SK-MEL-5 (cell line): Measurements from ENCODE around the gene SLC12A5. TPM values are rescaled to one million over a fixed set of nuclear protein-coding genes. Genes with fewer than 3 reads are reported as not detected.

Source experiments
- DNase-seq: peaks from one replicate; pipeline ENCODE4 v3.0.0-alpha.2; 2016; ENCODE audit warnings: low read depth, low spot score
- in situ Hi-C: cut with HindIII; loops from 2 replicates; pipeline ENCODE4 v1.10.0; 2016; ENCODE audit warnings: low sequenced_read_pairs, high pct_unique_total_duplicates, low pct_unique_long_range_greater_than_20kb
- total RNA-seq: library from RNA; depleted of rRNA; stranded (reverse); fragments of >200 nt; shearing (Covaris generic); gene quantifications from 2 replicates; pipeline ENCODE4 v1.2.3, GENCODE V29; 2014

SLC12A5 gene
- total RNA-seq, 1 experiment from 2014 or later: 0.74 TPM

DNA sequence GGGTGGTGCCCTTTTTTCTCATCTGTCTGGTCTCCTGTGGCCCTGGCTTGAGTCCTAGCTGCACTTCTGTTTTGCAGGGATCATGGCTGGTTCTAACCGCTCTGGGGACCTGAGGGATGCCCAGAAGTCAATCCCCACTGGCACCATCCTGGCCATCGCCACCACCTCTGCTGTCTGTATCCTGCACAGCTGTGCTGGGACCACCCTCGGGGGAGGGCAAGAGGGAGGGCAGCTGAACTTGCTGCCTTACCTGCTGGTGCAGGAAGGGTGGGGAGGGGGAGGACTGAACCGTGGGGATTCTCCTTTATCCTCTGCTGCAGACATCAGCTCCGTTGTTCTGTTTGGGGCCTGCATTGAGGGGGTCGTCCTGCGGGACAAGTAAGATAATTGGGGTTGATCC is 14.5 kb downstream of the SLC12A5 start:
- DNase-seq: no peak
- in situ Hi-C loops: no loop called here

DNA sequence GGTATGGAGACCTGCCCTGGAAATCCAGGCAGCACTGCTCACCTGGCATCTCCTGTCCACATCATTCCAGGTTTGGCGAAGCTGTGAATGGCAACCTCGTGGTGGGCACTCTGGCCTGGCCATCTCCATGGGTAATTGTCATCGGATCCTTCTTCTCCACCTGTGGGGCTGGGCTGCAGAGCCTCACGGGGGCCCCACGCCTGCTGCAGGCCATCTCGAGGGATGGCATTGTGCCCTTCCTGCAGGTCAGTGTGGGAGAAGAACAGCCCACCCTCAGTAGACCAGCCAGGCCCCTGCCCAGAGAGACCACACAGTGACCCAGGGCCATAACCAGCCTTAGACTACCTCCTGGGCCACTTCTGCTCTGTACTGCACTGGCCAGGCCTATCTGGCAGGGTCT is 15.9 kb downstream of the SLC12A5 start:
- no peak for DNase-seq
- in situ Hi-C loops: no loop called here

DNA sequence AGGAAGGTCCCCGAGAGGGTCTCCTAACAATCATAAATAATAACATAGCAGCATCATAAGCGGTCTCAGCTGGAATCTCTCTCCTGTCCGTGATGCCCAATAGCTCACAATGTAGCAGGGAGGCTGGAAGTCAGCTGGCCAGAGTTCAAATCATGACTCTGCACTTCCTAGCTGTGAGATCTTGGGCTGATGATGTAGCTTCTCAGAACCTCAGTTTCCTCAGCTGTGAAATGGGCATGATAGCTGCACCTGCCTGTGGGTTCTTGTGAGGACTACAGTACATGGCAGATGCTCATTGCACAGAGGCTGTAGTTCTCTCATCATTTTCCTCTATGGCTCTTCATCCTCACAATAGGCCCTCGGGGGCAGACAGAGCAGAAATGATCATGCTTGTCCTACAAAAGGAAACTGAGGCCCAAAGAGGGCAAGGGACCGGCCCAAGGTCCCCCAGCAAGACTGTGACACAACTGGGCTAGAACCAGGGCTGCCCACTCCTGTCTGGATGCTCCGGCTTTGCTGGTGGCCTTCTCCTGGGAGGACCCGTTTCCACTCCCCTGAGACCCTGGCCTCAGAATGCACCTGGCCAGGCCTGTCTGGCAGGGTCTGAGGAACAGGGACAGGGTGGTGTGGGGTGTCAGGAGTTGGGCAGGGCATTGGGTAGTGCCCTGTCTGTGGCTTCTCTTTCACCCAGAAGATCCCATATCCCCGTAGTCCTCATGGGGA is 17.7 kb downstream of the SLC12A5 start:
- in situ Hi-C loops: no loop called here
- DNase-seq: no peak

DNA sequence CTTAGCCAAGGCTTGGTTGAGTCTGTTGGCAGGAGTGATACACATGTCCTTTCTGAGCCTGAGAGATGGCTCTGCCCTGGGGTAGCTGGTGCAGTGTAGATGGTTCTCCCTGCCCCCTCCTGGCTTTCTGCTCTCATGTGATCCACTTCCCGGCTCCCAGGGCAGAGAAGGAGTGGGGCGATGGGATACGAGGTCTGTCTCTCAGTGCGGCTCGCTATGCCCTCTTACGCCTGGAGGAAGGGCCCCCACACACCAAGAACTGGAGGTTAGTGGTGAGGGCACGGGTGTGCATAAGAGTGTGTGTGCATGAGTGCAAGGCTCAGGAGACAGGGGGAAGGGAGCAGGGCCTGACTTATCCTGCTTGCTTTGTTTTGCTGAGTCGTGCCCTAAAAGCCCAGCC is 18.8 kb downstream of the SLC12A5 start:
- in situ Hi-C loops: no loop called here

DNA sequence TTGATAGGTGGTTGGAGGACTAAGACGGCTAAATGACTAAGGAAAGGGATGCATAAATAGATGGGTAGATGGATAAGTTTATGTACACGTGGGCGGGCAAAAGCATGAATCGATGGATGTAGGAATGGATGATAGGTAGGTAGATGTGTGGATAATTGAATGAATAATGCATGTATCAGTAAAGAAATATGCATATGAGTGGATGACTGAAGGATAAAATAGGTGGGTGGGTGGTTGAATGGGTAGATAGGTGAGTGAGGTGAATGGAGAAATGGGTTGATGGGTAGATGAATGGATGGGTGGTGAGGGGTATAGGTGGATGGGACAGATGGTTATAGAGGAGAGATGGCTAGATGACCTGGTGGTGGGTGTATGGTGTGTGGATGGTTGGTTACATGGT is 20.2 kb downstream of the SLC12A5 start:
- no peak for DNase-seq
- in situ Hi-C loops: no loop called here

More for the DNA sequence above, 18.8 kb downstream of the SLC12A5 start:
- no peak for DNase-seq

DNA sequence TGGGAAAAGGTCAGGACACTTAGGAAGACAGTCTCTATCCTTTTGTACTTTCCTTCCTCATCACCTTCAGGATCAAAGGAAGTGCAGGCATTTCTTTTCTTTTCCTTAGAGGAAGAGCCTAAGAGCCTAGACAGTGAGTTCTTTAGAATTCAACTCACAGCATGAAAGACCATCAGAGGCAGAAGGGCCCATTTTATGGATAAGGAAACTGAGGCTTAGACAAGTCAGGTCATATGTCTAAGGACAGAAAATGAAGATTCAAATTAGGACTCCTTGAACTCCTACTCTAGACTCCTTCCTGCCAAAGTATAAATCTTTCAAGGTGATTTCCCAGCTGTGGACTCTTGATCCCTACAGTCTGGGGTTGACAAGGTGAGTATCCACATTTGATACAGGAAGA is 20.8 kb downstream of the SLC12A5 start:
- in situ Hi-C loops: no loop called here

DNA sequence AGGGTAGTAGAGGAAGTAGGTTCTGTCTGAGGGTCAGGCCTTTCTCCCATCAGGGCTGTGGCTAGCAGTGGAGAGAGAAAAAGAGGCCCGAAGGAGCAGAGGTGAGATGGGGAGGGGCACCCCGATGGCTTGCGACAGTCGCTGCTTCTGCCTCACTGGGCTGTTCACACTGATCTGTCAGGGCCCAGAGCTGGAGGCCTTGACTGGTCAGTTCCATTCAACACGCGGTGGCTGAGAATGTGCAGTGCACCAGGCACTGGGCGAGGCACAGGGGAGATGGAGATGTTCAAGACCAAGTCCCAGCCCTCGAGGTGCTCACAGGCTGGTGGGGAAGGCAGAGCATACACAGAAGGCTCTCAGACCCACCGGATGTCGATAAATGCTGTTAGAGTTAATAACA is 21.4 kb downstream of the SLC12A5 start:
- peak; percentile 24 for DNase-seq
- in situ Hi-C loops: no loop called here

More for the DNA sequence above, 20.8 kb downstream of the SLC12A5 start:
- DNase-seq: no peak

DNA sequence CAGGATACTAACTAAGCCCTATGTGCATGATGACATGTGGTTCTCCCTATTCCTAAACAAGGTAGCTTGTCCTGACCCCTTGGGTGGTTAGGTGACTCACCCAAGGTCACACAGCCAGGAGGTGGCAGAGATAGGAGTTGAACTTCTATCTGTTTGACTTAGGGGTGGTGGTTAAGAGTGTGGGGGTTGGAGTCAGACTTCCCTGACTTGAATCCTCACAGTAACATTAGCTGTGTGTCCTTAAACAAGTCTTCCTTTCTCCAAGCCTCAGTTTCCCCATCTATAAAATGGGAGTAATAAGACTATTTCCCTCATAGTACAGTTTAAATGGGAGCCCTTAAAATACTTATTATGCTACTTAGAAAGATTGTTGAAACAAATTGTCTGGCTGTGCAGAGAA is 21.9 kb downstream of the SLC12A5 start:
- in situ Hi-C loops: no loop called here
- DNase-seq: no peak

DNA sequence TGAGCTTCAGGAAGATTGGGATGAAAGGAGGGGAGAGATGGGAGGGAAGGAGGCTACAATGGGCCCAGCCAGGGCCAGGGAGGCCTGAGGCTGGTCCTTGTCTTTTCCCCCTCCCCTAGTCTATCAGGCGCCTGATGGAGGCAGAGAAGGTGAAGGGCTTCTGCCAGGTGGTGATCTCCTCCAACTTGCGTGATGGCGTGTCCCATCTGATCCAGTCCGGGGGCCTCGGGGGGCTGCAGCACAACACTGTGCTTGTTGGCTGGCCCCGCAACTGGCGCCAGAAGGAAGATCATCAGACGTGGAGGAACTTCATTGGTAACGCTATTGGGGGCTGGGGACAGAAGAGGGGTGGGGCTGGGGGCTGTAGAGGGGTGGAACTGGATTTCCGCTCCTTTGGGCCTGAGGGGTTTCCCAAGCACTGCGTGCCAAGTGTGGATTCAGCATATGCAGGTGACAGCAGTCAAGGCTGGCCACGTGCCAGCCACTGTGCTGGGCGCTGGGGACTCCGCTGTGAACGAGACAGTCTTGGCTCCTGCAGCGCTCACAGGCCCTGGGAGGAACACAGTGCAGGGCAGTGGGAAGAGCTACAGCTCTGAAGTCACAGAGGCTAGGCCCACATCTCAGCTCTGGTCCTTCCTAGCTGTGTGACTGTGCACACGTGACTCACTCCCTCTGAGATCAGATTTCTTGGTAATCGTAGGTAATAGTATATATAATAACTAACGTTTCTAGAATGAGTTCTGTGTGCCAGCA is 22.7 kb downstream of the SLC12A5 start:
- in situ Hi-C loops: no loop called here
- no peak for DNase-seq

DNA sequence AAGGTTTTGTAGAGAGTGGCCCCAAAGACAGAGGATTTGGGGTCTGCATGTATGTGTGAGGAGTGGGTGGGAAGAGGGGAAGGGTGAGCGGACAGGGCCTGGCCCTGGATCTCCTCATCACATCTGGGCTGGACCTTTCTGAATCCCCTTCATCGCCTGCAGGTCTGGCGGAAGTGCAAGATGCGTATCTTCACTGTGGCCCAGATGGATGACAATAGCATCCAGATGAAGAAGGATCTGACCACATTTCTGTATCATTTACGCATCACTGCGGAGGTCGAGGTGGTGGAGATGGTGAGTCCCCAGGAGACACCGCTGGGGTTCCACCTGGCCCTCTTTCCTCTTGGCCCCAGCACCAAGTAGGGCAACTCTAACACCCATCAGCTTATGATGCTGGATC is 24.4 kb downstream of the SLC12A5 start:
- DNase-seq: no peak
- in situ Hi-C loops: no loop called here

DNA sequence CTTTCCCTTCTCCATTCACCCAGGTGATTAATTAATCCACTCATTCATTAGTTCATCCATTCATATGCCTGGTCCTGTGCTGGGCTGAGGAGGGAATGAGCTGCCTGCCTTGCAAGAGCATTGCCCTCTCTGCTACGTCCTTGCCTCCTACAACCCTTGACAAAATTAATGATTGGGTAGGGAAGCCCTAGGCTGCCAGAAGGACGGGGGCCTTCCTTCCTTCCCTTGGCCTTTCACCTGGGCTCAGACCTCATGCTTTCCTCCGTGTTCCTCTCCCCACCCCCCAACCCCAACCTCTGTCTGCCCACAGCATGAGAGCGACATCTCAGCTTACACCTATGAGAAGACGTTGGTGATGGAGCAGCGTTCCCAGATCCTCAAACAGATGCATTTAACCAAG is 25.6 kb downstream of the SLC12A5 start:
- in situ Hi-C loops: no loop called here
- no peak for DNase-seq

DNA sequence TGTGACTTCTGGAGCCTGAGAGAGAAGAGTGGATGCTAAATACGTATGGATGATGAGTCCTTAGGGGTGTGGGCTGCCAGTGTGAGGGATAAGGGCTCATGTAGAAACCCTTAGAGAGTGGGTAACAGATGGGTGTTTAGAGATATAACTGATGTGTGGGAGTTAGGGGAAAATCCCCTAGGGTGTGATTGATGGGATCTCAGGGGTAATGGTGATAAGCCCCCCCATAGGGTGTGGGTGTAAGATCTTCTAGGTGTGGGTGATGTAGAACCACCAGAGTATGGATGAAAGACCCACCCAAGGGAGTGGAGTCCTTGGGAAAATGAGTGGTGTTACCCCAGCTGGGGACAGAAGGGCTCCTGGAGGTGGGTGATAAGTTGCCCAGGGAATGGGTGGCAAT is 26.3 kb downstream of the SLC12A5 start:
- in situ Hi-C loops: no loop called here
- DNase-seq: no peak

DNA sequence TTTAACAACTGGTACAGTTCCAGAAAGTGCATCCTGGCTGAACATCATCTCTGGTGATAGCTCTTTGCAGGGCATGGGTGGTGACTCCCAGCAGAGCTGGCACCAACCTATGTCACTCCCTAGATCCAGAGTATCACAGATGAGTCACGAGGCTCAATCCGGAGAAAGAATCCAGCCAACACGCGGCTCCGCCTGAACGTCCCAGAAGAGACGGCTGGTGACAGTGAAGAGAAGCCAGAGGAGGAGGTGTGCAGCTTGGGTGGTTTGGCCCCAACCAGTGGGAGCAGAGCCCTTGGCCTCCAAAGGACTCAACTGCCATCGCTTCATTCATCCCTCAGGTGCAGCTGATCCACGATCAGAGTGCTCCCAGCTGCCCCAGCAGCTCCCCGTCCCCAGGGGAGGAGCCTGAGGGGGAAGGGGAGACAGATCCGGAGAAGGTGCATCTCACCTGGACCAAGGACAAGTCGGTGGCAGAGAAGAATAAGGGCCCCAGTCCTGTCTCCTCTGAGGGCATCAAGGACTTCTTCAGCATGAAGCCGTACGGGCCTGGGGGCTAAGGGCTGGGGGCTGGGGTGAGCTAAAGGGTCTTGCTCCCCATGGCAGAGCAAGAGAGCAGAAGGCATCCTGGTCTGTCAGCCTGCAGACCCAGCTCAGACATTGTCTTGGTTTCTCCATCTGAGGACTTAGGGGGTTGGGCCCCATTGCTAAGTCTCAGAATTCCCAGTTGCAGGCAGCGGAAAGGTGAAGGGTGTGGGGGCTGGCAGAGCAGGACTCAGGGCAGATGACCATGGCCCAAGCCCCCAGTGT is 27.2 kb downstream of the SLC12A5 start:
- in situ Hi-C loops: no loop called here
- DNase-seq: no peak

DNA sequence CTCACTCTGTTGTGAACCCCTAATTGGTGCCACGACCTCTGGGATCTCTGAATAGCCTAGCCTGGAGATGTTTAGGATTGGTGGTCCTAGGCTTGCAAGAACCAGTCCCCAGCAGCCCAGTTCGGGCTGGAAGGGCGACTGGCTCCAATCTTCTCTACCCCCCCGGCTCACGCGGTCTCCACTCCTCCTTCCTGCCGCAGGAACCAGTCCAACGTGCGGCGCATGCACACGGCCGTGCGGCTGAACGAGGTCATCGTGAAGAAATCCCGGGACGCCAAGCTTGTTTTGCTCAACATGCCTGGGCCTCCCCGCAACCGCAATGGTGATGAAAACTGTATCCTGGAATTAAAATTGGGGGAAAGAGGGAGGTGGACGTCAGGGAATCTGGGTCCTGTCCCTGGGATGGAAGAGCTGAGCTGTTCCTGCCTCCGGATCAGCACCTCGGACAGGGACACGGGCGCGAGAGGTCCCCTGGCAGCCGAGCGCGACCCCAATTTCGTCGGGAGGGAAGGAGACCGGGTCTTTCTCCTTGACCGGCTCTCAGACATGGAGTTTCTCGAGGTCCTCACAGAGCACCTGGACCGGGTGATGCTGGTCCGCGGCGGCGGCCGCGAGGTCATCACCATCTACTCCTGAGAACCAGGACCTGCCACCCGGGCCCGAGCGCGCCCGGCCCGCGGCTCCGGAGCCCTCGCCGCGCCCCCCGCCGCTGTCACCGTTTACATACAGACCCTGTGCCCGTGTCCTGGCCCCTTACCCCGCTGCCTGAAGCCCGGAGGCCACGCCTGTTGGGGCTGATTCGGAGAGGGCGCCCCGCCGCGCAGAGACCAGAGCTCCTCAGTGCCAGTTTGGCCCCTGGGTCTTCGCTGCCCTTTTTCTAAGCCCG is 28.2 kb downstream of the SLC12A5 start:
- no peak for DNase-seq

DNA sequence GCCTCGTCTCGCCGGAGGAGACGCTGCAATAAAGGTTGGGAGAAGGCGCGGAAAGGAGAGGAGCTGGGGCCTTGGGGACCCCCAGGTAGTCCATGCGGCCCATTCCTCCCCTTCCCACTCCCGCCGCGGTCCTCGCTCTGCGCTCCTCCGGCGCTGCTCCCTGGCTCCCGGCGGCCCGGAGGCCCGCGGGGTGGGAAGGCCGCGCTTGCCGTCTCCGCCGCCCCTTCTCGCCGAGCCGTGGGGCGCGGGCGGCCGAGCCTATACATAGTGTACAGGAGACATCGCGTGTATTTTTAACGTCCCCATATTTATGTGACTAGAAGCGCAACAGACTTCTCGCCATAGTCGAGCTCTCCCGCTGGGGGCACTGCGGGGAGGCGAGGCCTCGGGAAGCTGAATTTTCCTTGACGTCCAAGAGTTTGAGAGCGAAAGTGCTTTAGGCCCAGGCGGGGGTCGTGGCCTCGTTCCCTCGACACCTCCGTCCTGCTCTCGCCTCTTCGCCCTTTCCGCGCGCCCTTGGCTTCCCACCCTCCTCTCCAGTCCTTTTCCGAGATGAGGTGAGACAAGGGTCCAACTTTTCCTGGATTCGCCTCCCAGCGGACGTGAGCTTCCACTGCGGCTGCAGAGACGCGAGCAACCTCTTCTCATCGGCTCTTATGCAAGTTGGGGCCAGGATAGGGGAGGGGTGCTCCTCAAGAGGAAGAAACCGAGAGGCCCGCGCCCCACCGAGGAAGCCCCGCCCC is 29.0 kb downstream of the SLC12A5 start:
- no peak for DNase-seq
- in situ Hi-C loops: no loop called here

More for the DNA sequence above, 28.2 kb downstream of the SLC12A5 start:
- in situ Hi-C loops: no loop called here

DNA sequence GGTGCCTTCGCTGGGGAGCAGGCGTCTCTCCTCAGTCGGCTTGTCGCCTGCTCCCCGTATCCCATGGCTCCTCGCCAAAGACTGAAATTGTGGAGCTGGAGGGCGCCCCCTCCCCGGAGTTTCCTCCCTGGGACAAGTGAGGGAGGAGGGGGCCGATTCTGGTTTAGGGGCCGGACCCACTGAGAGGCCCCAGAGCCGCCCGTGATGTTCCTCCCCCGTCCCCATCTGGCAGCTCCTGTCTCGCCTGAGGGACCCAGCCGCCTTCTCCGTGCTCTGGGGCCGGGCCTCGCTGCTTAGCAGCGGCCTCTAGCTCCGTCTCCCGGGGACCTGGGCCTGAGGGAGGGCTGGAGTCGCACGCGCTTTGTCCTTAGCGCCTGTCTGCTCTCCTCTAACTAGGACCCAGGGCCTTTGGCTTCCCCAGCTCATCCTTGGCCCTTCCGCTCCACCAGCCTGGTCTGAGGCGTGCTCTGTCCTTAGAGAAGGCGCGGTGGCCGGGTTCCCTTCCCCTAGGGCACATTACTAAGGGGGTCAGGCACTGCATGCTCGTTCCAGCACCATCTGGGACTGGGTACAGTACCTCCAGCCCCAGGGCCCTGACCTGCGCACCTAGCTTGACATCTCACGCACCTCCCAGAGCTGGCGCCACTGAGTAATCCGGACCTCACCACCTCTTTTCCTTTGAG is 29.7 kb downstream of the SLC12A5 start:
- in situ Hi-C loops: no loop called here
- no peak for DNase-seq
